ENCODE measurements around the gene MOV10. TPM values are rescaled to one million over a fixed set of nuclear protein-coding genes. Genes with fewer than 3 reads are reported as not detected.

The MOV10 gene
- total and polyA plus RNA-seq, 2 of the 13 experiments (the other 11 are each of a cell fraction or from before 2014, with no cell fraction given): 56.4 to 58.2 TPM

DNA sequence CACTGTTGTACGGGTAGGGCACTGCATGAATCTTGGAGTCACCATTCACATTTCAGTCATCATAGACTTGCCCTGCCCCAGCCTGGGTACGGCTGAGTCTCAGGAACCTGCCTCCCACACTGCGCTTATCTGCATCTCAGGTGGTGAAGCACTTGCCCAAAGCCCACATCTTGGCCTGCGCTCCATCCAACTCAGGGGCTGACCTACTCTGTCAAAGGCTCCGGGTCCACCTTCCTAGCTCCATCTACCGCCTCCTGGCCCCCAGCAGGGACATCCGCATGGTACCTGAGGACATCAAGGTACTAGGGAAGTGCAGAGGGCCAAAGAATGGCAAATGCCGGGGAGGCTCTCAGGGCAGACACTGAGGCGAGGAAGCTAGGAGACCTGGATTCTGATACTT is 20.8 kb downstream of the MOV10 start (continued):
- TF ChIP-seq, protein P1, sequence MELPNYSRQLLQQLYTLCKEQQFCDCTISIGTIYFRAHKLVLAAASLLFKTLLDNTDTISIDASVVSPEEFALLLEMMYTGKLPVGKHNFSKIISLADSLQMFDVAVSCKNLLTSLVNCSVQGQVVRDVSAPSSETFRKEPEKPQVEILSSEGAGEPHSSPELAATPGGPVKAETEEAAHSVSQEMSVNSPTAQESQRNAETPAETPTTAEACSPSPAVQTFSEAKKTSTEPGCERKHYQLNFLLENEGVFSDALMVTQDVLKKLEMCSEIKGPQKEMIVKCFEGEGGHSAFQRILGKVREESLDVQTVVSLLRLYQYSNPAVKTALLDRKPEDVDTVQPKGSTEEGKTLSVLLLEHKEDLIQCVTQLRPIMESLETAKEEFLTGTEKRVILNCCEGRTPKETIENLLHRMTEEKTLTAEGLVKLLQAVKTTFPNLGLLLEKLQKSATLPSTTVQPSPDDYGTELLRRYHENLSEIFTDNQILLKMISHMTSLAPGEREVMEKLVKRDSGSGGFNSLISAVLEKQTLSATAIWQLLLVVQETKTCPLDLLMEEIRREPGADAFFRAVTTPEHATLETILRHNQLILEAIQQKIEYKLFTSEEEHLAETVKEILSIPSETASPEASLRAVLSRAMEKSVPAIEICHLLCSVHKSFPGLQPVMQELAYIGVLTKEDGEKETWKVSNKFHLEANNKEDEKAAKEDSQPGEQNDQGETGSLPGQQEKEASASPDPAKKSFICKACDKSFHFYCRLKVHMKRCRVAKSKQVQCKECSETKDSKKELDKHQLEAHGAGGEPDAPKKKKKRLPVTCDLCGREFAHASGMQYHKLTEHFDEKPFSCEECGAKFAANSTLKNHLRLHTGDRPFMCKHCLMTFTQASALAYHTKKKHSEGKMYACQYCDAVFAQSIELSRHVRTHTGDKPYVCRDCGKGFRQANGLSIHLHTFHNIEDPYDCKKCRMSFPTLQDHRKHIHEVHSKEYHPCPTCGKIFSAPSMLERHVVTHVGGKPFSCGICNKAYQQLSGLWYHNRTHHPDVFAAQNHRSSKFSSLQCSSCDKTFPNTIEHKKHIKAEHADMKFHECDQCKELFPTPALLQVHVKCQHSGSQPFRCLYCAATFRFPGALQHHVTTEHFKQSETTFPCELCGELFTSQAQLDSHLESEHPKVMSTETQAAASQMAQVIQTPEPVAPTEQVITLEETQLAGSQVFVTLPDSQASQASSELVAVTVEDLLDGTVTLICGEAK (IDR thresholded peaks at IDR 0.05): no peak
- TF ChIP-seq, protein P1 (CRISPR knock-in tag; IDR thresholded peaks at IDR 0.05): no peak
- TF ChIP-seq ZNF382 (CRISPR knock-in tag; IDR thresholded peaks at IDR 0.05; ENCODE audit: borderline replicate concordance): no peak
- no peak for TF ChIP-seq JUN (CRISPR knock-in tag; IDR thresholded peaks at IDR 0.05)
- TF ChIP-seq ZNF451 (CRISPR knock-in tag; IDR thresholded peaks at IDR 0.05): no peak
- TF ChIP-seq, protein P2, sequence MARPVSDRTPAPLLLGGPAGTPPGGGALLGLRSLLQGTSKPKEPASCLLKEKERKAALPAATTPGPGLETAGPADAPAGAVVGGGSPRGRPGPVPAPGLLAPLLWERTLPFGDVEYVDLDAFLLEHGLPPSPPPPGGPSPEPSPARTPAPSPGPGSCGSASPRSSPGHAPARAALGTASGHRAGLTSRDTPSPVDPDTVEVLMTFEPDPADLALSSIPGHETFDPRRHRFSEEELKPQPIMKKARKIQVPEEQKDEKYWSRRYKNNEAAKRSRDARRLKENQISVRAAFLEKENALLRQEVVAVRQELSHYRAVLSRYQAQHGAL (CRISPR knock-in tag; IDR thresholded peaks at IDR 0.05; ENCODE audit: not compliant biosample characterization): no peak
- TF ChIP-seq ARID2 (CRISPR knock-in tag; IDR thresholded peaks at IDR 0.05; ENCODE audit: borderline replicate concordance): no peak
- TF ChIP-seq GPN1 (CRISPR knock-in tag; IDR thresholded peaks at IDR 0.05; ENCODE audit: borderline replicate concordance): no peak
- TF ChIP-seq, protein P3, sequence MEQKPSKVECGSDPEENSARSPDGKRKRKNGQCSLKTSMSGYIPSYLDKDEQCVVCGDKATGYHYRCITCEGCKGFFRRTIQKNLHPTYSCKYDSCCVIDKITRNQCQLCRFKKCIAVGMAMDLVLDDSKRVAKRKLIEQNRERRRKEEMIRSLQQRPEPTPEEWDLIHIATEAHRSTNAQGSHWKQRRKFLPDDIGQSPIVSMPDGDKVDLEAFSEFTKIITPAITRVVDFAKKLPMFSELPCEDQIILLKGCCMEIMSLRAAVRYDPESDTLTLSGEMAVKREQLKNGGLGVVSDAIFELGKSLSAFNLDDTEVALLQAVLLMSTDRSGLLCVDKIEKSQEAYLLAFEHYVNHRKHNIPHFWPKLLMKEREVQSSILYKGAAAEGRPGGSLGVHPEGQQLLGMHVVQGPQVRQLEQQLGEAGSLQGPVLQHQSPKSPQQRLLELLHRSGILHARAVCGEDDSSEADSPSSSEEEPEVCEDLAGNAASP (CRISPR knock-in tag; IDR thresholded peaks at IDR 0.05; ENCODE audit: borderline replicate concordance): no peak
- TF ChIP-seq KLF6 (CRISPR knock-in tag; IDR thresholded peaks at IDR 0.05): no peak
- TF ChIP-seq RAD51 (IDR thresholded peaks at IDR 0.05; ENCODE audit: borderline replicate concordance): no peak
- TF ChIP-seq, protein P4, sequence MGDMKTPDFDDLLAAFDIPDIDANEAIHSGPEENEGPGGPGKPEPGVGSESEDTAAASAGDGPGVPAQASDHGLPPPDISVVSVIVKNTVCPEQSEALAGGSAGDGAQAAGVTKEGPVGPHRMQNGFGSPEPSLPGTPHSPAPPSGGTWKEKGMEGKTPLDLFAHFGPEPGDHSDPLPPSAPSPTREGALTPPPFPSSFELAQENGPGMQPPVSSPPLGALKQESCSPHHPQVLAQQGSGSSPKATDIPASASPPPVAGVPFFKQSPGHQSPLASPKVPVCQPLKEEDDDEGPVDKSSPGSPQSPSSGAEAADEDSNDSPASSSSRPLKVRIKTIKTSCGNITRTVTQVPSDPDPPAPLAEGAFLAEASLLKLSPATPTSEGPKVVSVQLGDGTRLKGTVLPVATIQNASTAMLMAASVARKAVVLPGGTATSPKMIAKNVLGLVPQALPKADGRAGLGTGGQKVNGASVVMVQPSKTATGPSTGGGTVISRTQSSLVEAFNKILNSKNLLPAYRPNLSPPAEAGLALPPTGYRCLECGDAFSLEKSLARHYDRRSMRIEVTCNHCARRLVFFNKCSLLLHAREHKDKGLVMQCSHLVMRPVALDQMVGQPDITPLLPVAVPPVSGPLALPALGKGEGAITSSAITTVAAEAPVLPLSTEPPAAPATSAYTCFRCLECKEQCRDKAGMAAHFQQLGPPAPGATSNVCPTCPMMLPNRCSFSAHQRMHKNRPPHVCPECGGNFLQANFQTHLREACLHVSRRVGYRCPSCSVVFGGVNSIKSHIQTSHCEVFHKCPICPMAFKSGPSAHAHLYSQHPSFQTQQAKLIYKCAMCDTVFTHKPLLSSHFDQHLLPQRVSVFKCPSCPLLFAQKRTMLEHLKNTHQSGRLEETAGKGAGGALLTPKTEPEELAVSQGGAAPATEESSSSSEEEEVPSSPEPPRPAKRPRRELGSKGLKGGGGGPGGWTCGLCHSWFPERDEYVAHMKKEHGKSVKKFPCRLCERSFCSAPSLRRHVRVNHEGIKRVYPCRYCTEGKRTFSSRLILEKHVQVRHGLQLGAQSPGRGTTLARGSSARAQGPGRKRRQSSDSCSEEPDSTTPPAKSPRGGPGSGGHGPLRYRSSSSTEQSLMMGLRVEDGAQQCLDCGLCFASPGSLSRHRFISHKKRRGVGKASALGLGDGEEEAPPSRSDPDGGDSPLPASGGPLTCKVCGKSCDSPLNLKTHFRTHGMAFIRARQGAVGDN (CRISPR knock-in tag; IDR thresholded peaks at IDR 0.05): no peak
- TF ChIP-seq SMARCE1 (IDR thresholded peaks at IDR 0.05; ENCODE audit: borderline replicate concordance): no peak
